H1 (cell line): ENCODE measurements around the gene EPHA10. TPM values are rescaled to one million over a fixed set of nuclear protein-coding genes. Genes with fewer than 3 reads are reported as not detected.

Experiments
- EP300 ChIP-seq, 2 experiments: IDR thresholded peaks; 1 replicate in 1 of 2; 2 replicates in 1 of 2; pipeline ENCODE4 v1.6.1; 2011 to 2012; ENCODE audit warnings: low read depth in 2 of 2, low read length in 2 of 2, mild to moderate bottlenecking in 2 of 2, borderline replicate concordance in 1 of 2, inconsistent platforms in 1 of 2, moderate library complexity in 1 of 2
- polyA plus RNA-seq, 7 experiments: library from polyadenylated mRNA; depleted of rRNA in 3 of 7; stranded (reverse) in 5 of 7; unstranded in 2 of 7; fragments of >200 nt in 5 of 7; fragments of 200-250 nt in 2 of 7; gene quantifications; 1 replicate in 5 of 7; 2 replicates in 1 of 7; 4 replicates in 1 of 7; pipeline versions ENCODE4 v1.2.1 to v1.2.3, GENCODE V29; 2011 to 2013; ENCODE audit warnings: missing spikeins in 2 of 7, mixed read lengths in 2 of 7
- total RNA-seq: library from RNA; stranded (reverse); fragmentation: NEBNext Ultra II Directional; extraction: Animal tissue kit (Norgen Biotek cat#: 25700); gene quantifications from 2 replicates; pipeline ENCODE4 v1.2.1, GENCODE V29; 2021
- TF ChIP-seq, protein P1 (sequence below): fragments of 300-600 bp; sonication (generic); IDR thresholded peaks from 2 replicates; pipeline ENCODE4 v1.7.1; 2012; ENCODE audit warnings: low read length, moderate library complexity, mild to moderate bottlenecking, inconsistent platforms; ENCODE audit not compliant: insufficient replicate concordance

The EPHA10 gene
- total and polyA plus RNA-seq, 2 of the 8 experiments (the other 6 are each of a cell fraction or from before 2014, with no cell fraction given), result 0.54 to 1.0 TPM

DNA sequence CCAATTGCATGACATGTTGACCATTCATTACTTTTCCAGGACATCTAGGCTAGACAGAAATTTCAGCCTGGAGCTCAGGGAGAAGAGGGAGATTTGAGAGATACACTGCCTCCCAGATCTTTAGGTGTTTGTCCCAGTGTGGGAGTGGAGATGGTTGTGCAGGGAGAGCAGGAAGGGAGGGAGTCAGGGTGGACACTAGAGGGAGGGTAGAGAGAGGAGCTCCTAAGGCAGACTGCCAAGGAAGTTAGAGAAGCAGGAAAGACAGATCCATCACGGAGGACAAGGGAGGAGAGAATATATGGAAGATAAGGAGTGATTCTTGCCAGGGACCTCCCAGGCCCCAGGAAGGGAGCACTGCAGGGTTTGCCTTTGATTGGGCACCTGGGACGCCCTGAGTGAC is 63.9 kb downstream of the EPHA10 start (continued):
- TF ChIP-seq, protein P1, sequence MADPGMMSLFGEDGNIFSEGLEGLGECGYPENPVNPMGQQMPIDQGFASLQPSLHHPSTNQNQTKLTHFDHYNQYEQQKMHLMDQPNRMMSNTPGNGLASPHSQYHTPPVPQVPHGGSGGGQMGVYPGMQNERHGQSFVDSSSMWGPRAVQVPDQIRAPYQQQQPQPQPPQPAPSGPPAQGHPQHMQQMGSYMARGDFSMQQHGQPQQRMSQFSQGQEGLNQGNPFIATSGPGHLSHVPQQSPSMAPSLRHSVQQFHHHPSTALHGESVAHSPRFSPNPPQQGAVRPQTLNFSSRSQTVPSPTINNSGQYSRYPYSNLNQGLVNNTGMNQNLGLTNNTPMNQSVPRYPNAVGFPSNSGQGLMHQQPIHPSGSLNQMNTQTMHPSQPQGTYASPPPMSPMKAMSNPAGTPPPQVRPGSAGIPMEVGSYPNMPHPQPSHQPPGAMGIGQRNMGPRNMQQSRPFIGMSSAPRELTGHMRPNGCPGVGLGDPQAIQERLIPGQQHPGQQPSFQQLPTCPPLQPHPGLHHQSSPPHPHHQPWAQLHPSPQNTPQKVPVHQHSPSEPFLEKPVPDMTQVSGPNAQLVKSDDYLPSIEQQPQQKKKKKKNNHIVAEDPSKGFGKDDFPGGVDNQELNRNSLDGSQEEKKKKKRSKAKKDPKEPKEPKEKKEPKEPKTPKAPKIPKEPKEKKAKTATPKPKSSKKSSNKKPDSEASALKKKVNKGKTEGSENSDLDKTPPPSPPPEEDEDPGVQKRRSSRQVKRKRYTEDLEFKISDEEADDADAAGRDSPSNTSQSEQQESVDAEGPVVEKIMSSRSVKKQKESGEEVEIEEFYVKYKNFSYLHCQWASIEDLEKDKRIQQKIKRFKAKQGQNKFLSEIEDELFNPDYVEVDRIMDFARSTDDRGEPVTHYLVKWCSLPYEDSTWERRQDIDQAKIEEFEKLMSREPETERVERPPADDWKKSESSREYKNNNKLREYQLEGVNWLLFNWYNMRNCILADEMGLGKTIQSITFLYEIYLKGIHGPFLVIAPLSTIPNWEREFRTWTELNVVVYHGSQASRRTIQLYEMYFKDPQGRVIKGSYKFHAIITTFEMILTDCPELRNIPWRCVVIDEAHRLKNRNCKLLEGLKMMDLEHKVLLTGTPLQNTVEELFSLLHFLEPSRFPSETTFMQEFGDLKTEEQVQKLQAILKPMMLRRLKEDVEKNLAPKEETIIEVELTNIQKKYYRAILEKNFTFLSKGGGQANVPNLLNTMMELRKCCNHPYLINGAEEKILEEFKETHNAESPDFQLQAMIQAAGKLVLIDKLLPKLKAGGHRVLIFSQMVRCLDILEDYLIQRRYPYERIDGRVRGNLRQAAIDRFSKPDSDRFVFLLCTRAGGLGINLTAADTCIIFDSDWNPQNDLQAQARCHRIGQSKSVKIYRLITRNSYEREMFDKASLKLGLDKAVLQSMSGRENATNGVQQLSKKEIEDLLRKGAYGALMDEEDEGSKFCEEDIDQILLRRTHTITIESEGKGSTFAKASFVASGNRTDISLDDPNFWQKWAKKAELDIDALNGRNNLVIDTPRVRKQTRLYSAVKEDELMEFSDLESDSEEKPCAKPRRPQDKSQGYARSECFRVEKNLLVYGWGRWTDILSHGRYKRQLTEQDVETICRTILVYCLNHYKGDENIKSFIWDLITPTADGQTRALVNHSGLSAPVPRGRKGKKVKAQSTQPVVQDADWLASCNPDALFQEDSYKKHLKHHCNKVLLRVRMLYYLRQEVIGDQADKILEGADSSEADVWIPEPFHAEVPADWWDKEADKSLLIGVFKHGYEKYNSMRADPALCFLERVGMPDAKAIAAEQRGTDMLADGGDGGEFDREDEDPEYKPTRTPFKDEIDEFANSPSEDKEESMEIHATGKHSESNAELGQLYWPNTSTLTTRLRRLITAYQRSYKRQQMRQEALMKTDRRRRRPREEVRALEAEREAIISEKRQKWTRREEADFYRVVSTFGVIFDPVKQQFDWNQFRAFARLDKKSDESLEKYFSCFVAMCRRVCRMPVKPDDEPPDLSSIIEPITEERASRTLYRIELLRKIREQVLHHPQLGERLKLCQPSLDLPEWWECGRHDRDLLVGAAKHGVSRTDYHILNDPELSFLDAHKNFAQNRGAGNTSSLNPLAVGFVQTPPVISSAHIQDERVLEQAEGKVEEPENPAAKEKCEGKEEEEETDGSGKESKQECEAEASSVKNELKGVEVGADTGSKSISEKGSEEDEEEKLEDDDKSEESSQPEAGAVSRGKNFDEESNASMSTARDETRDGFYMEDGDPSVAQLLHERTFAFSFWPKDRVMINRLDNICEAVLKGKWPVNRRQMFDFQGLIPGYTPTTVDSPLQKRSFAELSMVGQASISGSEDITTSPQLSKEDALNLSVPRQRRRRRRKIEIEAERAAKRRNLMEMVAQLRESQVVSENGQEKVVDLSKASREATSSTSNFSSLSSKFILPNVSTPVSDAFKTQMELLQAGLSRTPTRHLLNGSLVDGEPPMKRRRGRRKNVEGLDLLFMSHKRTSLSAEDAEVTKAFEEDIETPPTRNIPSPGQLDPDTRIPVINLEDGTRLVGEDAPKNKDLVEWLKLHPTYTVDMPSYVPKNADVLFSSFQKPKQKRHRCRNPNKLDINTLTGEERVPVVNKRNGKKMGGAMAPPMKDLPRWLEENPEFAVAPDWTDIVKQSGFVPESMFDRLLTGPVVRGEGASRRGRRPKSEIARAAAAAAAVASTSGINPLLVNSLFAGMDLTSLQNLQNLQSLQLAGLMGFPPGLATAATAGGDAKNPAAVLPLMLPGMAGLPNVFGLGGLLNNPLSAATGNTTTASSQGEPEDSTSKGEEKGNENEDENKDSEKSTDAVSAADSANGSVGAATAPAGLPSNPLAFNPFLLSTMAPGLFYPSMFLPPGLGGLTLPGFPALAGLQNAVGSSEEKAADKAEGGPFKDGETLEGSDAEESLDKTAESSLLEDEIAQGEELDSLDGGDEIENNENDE, result no peak
- TF ChIP-seq EP300 (IDR thresholded peaks at IDR 0.05; ENCODE audit: borderline replicate concordance in 1 of 2, low read depth in 2 of 2, low read length in 2 of 2), result no peak
